Activated T-cell treated with anti-CD3 and anti-CD28 coated beads, Interleukin-2, amount 50 U/mL, for 24 hours (primary cell): ENCODE measurements around the gene GSK3B.

Experiments used
- DNase-seq: peaks from one replicate; pipeline ENCODE4 v3.0.0-alpha.2; 2020
- H3K27ac Mint-ChIP-seq: 2 replicates; pipeline ENCODE4 v1.8.0; 2020; ENCODE audit warnings: mild to moderate bottlenecking, mixed read lengths
- H3K27me3 Mint-ChIP-seq: 2 replicates; pipeline ENCODE4 v1.8.0; 2020; ENCODE audit warnings: mixed read lengths
- H3K36me3 Mint-ChIP-seq: 2 replicates; pipeline ENCODE4 v1.8.0; 2020; ENCODE audit warnings: low read depth, mixed read lengths
- H3K4me1 Mint-ChIP-seq: 2 replicates; pipeline ENCODE4 v1.8.0; 2020; ENCODE audit warnings: low read depth, mixed read lengths
- H3K4me3 Mint-ChIP-seq: 2 replicates; pipeline ENCODE4 v1.8.0; 2020; ENCODE audit warnings: mild to moderate bottlenecking, moderate library complexity, mixed read lengths
- H3K9me3 Mint-ChIP-seq: 2 replicates; pipeline ENCODE4 v1.8.0; 2020; ENCODE audit warnings: mixed read lengths

GSK3B gene

DNA sequence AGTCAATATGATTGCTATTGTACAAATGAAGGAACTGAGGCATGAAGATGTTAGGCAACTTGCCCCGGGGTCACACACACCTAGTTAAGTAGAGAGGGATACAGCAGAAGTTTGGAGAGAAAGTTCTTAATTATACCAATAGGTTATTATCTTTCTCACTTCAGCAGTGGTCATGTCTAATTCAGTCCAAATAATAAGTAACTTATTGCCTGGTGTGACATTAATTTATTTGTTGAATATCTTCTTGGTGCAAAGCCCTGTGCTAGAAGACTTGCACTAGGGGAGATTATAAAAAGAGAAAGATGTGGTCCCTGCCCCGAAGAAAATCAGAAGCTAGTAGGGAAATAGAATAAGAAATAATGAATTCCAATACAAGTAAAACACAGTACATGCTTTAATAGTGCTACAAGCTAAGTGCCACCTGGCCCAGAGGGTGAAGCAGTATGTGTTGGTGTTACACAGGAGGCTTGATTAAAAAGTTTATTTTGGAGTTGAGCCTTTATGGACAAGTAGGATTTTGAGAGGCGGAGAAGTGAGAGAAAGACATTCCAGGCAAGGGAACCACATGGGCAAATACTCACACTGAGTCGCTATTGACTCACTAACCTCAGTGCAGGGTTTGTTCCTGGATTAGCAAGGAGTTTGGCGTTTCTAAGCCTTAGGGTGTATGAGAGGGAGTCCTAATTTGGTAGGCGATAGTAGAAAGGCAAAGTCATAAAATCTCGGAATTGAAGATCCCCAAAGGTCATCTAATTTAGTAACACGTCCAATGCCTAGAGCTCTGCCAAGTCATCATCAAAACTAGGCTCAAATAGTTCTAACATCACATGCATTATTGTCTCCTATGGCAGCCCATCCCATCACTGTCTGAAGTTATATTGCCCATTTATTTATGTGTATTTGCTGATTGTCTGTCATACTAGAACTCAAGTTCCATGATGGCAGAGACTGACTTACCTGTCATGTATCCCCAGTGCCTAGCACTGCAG, 19.2 kb upstream of the GSK3B start:
- Mint-ChIP-seq H3K36me3 (no peaks in the 10 kb centered on the region), H3K4me1 (no peaks in the 10 kb centered on the region), H3K27ac (no peak overlapping the region), H3K27me3 (no peaks in the 10 kb centered on the region), H3K9me3 (peaks cover 10% of the 10 kb centered on the region), H3K4me3 (no peak overlapping the region)
- DNase-seq: no peak

DNA sequence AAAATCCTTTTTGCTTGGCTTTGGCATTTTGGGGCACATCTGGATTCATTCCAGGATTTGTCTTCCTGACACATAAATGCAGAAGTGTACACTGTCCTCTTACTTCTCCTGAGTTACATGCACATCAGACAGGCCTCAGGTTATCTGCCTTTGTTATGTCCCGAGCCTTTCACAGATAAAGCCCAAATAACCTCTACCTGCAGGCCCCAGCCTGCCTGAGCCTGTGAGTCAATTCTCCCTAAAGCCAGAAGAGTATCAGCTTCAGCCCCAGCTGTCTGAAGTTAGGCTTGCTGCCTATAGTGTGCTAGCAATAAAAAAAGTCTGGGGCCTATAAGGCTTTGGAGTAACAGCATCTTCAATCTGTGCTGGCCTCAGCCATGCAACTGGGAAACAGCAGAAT, 17.7 kb upstream of the GSK3B start:
- no peaks in the 10 kb centered on the region for H3K36me3 Mint-ChIP-seq
- H3K4me3 Mint-ChIP-seq: no peak overlapping the region
- no peak for DNase-seq
- H3K4me1 Mint-ChIP-seq: no peaks in the 10 kb centered on the region
- H3K27me3 Mint-ChIP-seq: no peaks in the 10 kb centered on the region
- peaks cover 8% of the 10 kb centered on the region for H3K9me3 Mint-ChIP-seq
- no peak overlapping the region for H3K27ac Mint-ChIP-seq

- Mint-ChIP-seq H3K9me3 (no peaks in the 10 kb centered on the region), H3K4me3 (no peak overlapping the region), H3K4me1 (peaks cover 14% of the 10 kb centered on the region), H3K36me3 (peaks cover 20% of the 10 kb centered on the region), H3K27me3 (no peaks in the 10 kb centered on the region), H3K27ac (no peak overlapping the region)
- no peak for DNase-seq
These were observed 9.0 kb upstream of the GSK3B start for GRCh38 chr3:120103276-120103675.

DNA sequence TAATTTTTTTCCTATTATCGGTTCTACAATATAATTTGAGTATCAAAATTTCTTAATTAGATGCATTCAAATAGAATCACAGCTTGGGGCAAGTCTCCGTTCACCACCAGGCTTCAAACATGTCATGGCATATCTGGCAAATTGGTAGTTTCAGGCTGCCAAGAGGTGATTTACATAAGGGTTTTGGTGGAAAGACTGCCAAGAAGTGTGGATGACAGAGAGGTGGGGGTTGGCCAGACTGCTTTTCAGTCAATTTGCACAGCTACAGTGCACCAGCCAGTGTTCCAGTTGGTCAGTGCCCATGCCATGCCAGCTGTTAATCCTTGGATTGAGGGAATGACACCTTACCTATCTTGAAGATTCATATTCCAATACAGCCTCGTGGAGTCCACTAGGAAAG, 8.4 kb upstream of the GSK3B start:
- Mint-ChIP-seq H3K36me3 (peaks cover 23% of the 10 kb centered on the region), H3K4me1 (peaks cover 16% of the 10 kb centered on the region), H3K4me3 (no peak overlapping the region), H3K27me3 (no peaks in the 10 kb centered on the region), H3K27ac (no peak overlapping the region), H3K9me3 (no peaks in the 10 kb centered on the region)
- DNase-seq: no peak

- no peak overlapping the region for H3K27ac Mint-ChIP-seq
- H3K27me3 Mint-ChIP-seq: no peaks in the 10 kb centered on the region
- DNase-seq: no peak
- peaks cover 18% of the 10 kb centered on the region for H3K4me1 Mint-ChIP-seq
- H3K9me3 Mint-ChIP-seq: no peaks in the 10 kb centered on the region
- H3K4me3 Mint-ChIP-seq: no peak overlapping the region
- peaks cover 23% of the 10 kb centered on the region for H3K36me3 Mint-ChIP-seq
These were observed 8.0 kb upstream of the GSK3B start for GRCh38 chr3:120102232-120102631.

- DNase-seq: no peak
- Mint-ChIP-seq H3K27ac (no peak overlapping the region), H3K9me3 (no peaks in the 10 kb centered on the region), H3K36me3 (peaks cover 23% of the 10 kb centered on the region), H3K4me1 (peaks cover 24% of the 10 kb centered on the region), H3K27me3 (no peaks in the 10 kb centered on the region), H3K4me3 (no peak overlapping the region)
These were observed 7.4 kb upstream of the GSK3B start for GRCh38 chr3:120101624-120102023.

DNA sequence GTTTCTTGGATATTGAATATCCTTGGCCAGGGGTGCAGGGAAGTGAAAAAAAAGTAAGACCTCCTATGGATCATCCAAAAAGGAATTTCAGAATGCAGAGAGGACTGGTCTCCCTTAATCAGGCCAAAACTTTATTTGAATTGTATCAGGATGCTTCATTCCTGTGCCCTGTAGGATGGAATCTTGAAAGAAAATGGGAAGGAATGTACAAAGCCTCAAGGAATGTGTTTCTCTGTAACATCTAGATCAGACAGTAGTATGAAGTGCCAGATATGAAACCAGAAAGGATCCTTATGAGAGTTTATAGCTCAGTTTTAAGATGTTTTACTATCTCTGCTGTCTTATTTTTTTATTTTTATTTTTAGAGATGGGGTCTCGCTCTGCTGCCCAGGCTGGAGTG, 6.5 kb upstream of the GSK3B start:
- H3K9me3 Mint-ChIP-seq: no peaks in the 10 kb centered on the region
- no peak overlapping the region for H3K4me3 Mint-ChIP-seq
- DNase-seq: no peak
- H3K4me1 Mint-ChIP-seq: peaks cover 31% of the 10 kb centered on the region
- no peaks in the 10 kb centered on the region for H3K27me3 Mint-ChIP-seq
- peaks cover 27% of the 10 kb centered on the region for H3K36me3 Mint-ChIP-seq
- H3K27ac Mint-ChIP-seq: no peak overlapping the region

- no peak for DNase-seq
- H3K36me3 Mint-ChIP-seq: peaks cover 34% of the 10 kb centered on the region
- H3K4me3 Mint-ChIP-seq: no peak overlapping the region
- H3K4me1 Mint-ChIP-seq: peaks cover 31% of the 10 kb centered on the region
- no peaks in the 10 kb centered on the region for H3K9me3 Mint-ChIP-seq
- no peak overlapping the region for H3K27ac Mint-ChIP-seq
- no peaks in the 10 kb centered on the region for H3K27me3 Mint-ChIP-seq
These were observed 4.5 kb upstream of the GSK3B start for GRCh38 chr3:120098710-120099109.

- H3K36me3 Mint-ChIP-seq: peaks cover 34% of the 10 kb centered on the region
- DNase-seq: no peak
- no peaks in the 10 kb centered on the region for H3K27me3 Mint-ChIP-seq
- H3K27ac Mint-ChIP-seq: no peak overlapping the region
- no peaks in the 10 kb centered on the region for H3K9me3 Mint-ChIP-seq
- H3K4me3 Mint-ChIP-seq: no peak overlapping the region
- H3K4me1 Mint-ChIP-seq: peaks cover 30% of the 10 kb centered on the region
These were observed 1.8 kb upstream of the GSK3B start for GRCh38 chr3:120095979-120096426.

- Mint-ChIP-seq H3K4me1 (peaks cover 26% of the 10 kb centered on the region), H3K36me3 (peaks cover 32% of the 10 kb centered on the region), H3K27me3 (no peaks in the 10 kb centered on the region), H3K4me3 (no peak overlapping the region), H3K9me3 (no peaks in the 10 kb centered on the region), H3K27ac (no peak overlapping the region)
- DNase-seq: peak; percentile 94
These were observed 1.2 kb upstream of the GSK3B start for GRCh38 chr3:120095226-120095978.

DNA sequence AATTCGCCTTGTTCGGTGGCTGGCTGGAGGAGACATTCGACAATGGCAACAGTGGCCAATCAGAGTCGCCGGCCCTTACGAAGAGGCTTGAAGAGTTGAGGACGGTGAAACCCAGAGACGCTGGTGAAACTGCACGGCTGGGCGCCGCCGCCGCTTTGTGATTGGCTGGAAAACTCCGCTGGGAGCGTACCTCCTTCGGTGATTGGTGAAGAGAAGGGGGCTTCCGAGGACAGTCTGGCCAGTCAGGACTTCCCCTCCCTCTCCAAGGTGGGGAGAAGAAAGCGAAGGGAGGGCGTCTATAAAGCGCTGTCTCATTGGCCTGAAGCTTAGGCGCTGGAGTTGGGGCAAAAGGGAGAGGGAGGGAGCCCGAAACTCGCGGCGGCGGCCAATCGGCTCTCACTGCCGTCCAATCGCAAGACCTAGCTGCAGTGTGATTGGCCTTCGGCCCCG, 554 bp upstream of the GSK3B start:
- Mint-ChIP-seq H3K27ac (no peak overlapping the region), H3K4me3 (no peak overlapping the region), H3K4me1 (peaks cover 23% of the 10 kb centered on the region), H3K9me3 (no peaks in the 10 kb centered on the region), H3K36me3 (peaks cover 28% of the 10 kb centered on the region), H3K27me3 (no peaks in the 10 kb centered on the region)
- DNase-seq: no peak

- Mint-ChIP-seq H3K27me3 (no peaks in the 10 kb centered on the region), H3K27ac (no peak overlapping the region), H3K36me3 (peaks cover 23% of the 10 kb centered on the region), H3K4me3 (no peak overlapping the region), H3K9me3 (no peaks in the 10 kb centered on the region), H3K4me1 (peaks cover 29% of the 10 kb centered on the region)
- peak; percentile 36 for DNase-seq
These were observed 932 bp downstream of the GSK3B start for GRCh38 chr3:120093119-120093910.

DNA sequence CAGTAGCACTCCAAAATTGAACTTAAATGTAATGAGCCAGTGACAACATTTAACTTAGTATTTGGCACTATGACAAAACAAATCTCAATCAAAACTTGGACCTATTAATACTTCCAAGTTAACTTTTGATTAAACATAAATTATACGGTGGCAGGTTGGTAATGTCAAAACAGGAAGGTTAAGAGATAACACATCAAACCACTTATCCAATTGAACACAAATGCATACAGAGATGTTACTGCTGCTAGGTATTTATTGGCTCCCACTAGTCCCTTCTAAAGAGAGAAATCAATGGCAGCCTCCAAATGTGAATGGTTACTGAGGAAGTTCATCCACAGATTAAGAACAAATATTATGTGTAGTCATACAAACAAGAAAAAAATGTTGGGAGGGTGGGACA, 1.8 kb downstream of the GSK3B start:
- Mint-ChIP-seq H3K4me1 (peaks cover 29% of the 10 kb centered on the region), H3K9me3 (no peaks in the 10 kb centered on the region), H3K36me3 (peaks cover 20% of the 10 kb centered on the region), H3K27ac (no peak overlapping the region), H3K27me3 (no peaks in the 10 kb centered on the region), H3K4me3 (no peak overlapping the region)
- no peak for DNase-seq

DNA sequence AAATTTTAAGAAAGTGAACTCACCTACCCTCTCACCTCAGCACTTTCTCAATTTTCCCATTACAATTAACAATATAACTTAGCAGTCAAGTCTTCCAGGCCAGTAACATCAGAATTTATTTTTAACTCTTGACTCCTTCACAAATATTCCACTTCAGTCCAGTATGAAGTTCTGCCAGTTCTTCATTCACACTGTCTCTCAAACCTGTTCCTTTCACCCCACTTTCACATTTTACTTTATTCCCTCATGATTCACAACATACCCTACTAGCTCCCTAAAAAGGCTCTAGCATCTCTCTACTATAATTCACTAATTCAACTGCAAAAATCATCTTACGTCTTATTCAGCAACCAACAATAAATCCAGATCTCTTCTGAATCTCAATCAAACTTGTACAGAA, 3.8 kb downstream of the GSK3B start:
- Mint-ChIP-seq H3K4me3 (no peak overlapping the region), H3K27ac (no peak overlapping the region), H3K4me1 (peaks cover 26% of the 10 kb centered on the region), H3K9me3 (no peaks in the 10 kb centered on the region), H3K36me3 (peaks cover 21% of the 10 kb centered on the region), H3K27me3 (no peaks in the 10 kb centered on the region)
- no peak for DNase-seq
